IMR-90 (cell line): ENCODE measurements around the gene TMEM121B. TPM values are rescaled to one million over a fixed set of nuclear protein-coding genes. Genes with fewer than 3 reads are reported as not detected.

ENCODE experiments used
- ATAC-seq: fragments of 200-7000 bp; cut with Tn5 transposase; 2 replicates; pipeline ENCODE4 v1.9.1; 2020; ENCODE audit warnings: low read depth, mild to moderate bottlenecking, moderate library complexity
- BruUV-seq: library from RNA; stranded (reverse); fragments of 400-500 nt; replicated peaks from 2 replicates; lab custom pipeline; 2021; lab: Mats Ljungman, UMichigan
- CTCF ChIA-PET: fragments of 300-600 bp; formaldehyde crosslinking; extraction: SDS; loops from one replicate; lab custom pipeline; 2021; ENCODE audit warnings: antibody characterized with exemption; lab: Yijun Ruan, JAX
- POLR2A ChIA-PET: fragments of 300-600 bp; sonication (Branson Sonifier 250); formaldehyde crosslinking; loops from one replicate; lab custom pipeline; 2022; ENCODE audit warnings: antibody characterized with exemption; ENCODE audit not compliant: unreplicated experiment; lab: Charles Lee
- DNase-seq: peaks from one replicate; pipeline ENCODE4 v3.0.0; 2013
- H2AFZ ChIP-seq: replicated peaks from 2 replicates; pipeline ENCODE3; 2013; ENCODE audit warnings: low read length, mild to moderate bottlenecking; ENCODE audit not compliant: poor library complexity
- H2AK5ac ChIP-seq: 2 replicates; pipeline ENCODE4 v1.6.1; 2013; ENCODE audit warnings: low read depth, low read length, inconsistent platforms
- H2AK9ac ChIP-seq: replicated peaks from 2 replicates; pipeline ENCODE3; 2013; ENCODE audit warnings: mild to moderate bottlenecking, low read depth, low read length, moderate library complexity; ENCODE audit not compliant: poor library complexity
- H2BK120ac ChIP-seq: 2 replicates; pipeline ENCODE4 v1.6.1; 2013; ENCODE audit warnings: low read depth, low read length, inconsistent platforms
- H2BK15ac ChIP-seq: 3 replicates; pipeline ENCODE4 v1.6.1; 2013; ENCODE audit warnings: low read depth, low read length, inconsistent platforms
- H2BK20ac ChIP-seq: 2 replicates; pipeline ENCODE4 v1.6.1; 2013; ENCODE audit warnings: low read depth, mild to moderate bottlenecking, inconsistent platforms, low read length, moderate library complexity
- H2BK5ac ChIP-seq: 2 replicates; pipeline ENCODE4 v1.6.1; 2013; ENCODE audit warnings: mild to moderate bottlenecking, low read depth, low read length, inconsistent platforms; ENCODE audit not compliant: poor library complexity, severe bottlenecking
- H3K14ac ChIP-seq: replicated peaks from 2 replicates; pipeline ENCODE4 v1.6.1; 2013; ENCODE audit warnings: low read depth, low read length, inconsistent platforms
- H3K18ac ChIP-seq: 2 replicates; pipeline ENCODE4 v1.6.1; 2013; ENCODE audit warnings: low read depth, low read length, control low read depth
- H3K23ac ChIP-seq: 2 replicates; pipeline ENCODE4 v1.6.1; 2013; ENCODE audit warnings: low read depth, low read length, inconsistent platforms
- H3K27ac ChIP-seq: 2 replicates; pipeline ENCODE4 v1.5.1; 2013; ENCODE audit warnings: mild to moderate bottlenecking, control low read depth, low read length; ENCODE audit not compliant: insufficient read depth
- H3K27me3 ChIP-seq: 2 replicates; pipeline ENCODE4 v1.6.1; 2013; ENCODE audit warnings: low read length; ENCODE audit not compliant: control insufficient read depth, insufficient read depth
- H3K36me3 ChIP-seq: 2 replicates; pipeline ENCODE4 v1.6.1; 2013; ENCODE audit warnings: low read length, mixed read lengths; ENCODE audit not compliant: control insufficient read depth, insufficient read depth
- H3K4ac ChIP-seq: 2 replicates; pipeline ENCODE4 v1.6.1; 2013; ENCODE audit warnings: low read depth, low read length, inconsistent platforms
- H3K4me1 ChIP-seq: 2 replicates; pipeline ENCODE4 v1.6.1; 2013; ENCODE audit warnings: low read length, mixed read lengths; ENCODE audit not compliant: control insufficient read depth, insufficient read depth
- H3K4me2 ChIP-seq: 2 replicates; pipeline ENCODE4 v1.6.1; 2013; ENCODE audit warnings: low read depth, mild to moderate bottlenecking, control low read depth, low read length, moderate library complexity
- H3K4me3 ChIP-seq: 2 replicates; pipeline ENCODE4 v1.5.1; 2013; ENCODE audit warnings: low read depth, mild to moderate bottlenecking, control low read depth, low read length, moderate library complexity; ENCODE audit not compliant: insufficient read depth
- H3K56ac ChIP-seq: 2 replicates; pipeline ENCODE4 v1.6.1; 2013; ENCODE audit warnings: low read length, inconsistent platforms; ENCODE audit not compliant: insufficient read depth; ENCODE audit errors: extremely low read depth
- H3K79me1 ChIP-seq, 2 experiments: 2 replicates each; pipeline ENCODE4 v1.6.1; 2013; ENCODE audit warnings: low read length in 2 of 2, inconsistent platforms in 1 of 2, low read depth in 1 of 2
- H3K9ac ChIP-seq: 2 replicates; pipeline ENCODE4 v1.6.1; 2013; ENCODE audit warnings: low read depth, low read length, control low read depth
- H3K9me1 ChIP-seq: 2 replicates; pipeline ENCODE4 v1.6.1; 2013; ENCODE audit warnings: low read length, inconsistent platforms; ENCODE audit not compliant: insufficient read depth
- H3K9me3 ChIP-seq: 2 replicates; pipeline ENCODE4 v1.6.1; 2013; ENCODE audit warnings: low read length; ENCODE audit not compliant: control insufficient read depth, insufficient read depth
- H4K20me1 ChIP-seq: 2 replicates; pipeline ENCODE4 v1.6.1; 2013; ENCODE audit warnings: low read length, inconsistent platforms; ENCODE audit not compliant: insufficient read depth
- H4K5ac ChIP-seq: 2 replicates; pipeline ENCODE4 v1.6.1; 2013; ENCODE audit warnings: mild to moderate bottlenecking, low read depth, low read length, control low read depth
- H4K8ac ChIP-seq, 2 experiments: 2 replicates each; pipeline ENCODE4 v1.6.1; 2013; ENCODE audit warnings: low read depth in 2 of 2, low read length in 2 of 2, control low read depth in 1 of 2, inconsistent platforms in 1 of 2
- H4K91ac ChIP-seq: 2 replicates; pipeline ENCODE4 v1.6.1; 2013; ENCODE audit warnings: low read depth, low read length, inconsistent platforms; ENCODE audit not compliant: insufficient read depth
- BHLHE40 ChIP-seq: fragments of 150-350 bp; IDR thresholded peaks from 2 replicates; pipeline ENCODE4 v1.6.1; 2016; ENCODE audit warnings: mild to moderate bottlenecking, low read depth, low read length
- CEBPB ChIP-seq: IDR thresholded peaks from 2 replicates; pipeline ENCODE4 v1.6.1; 2012; ENCODE audit warnings: low read depth, low read length, improper control_type of control experiment
- CHD1 ChIP-seq: IDR thresholded peaks from 2 replicates; pipeline ENCODE4 v1.6.1; 2012; ENCODE audit warnings: low read depth, low read length, improper control_type of control experiment
- FOS ChIP-seq: fragments of 150-350 bp; IDR thresholded peaks from 2 replicates; pipeline ENCODE4 v1.6.1; 2016; ENCODE audit warnings: low read depth, low read length
- MAFK ChIP-seq: IDR thresholded peaks from 2 replicates; pipeline ENCODE4 v1.6.1; 2012; ENCODE audit warnings: low read depth, low read length, improper control_type of control experiment
- MAZ ChIP-seq: IDR thresholded peaks from 2 replicates; pipeline ENCODE4 v1.6.1; 2012; ENCODE audit warnings: low read depth, mild to moderate bottlenecking, low read length, improper control_type of control experiment, moderate library complexity, borderline replicate concordance
- MXI1 ChIP-seq: IDR thresholded peaks from 2 replicates; pipeline ENCODE4 v1.6.1; 2012; ENCODE audit warnings: low read depth, mild to moderate bottlenecking, low read length, moderate library complexity, borderline replicate concordance
- NFE2L2 ChIP-seq: fragments of 150-350 bp; IDR thresholded peaks from 2 replicates; pipeline ENCODE4 v1.6.1; 2016; ENCODE audit warnings: low read depth, mild to moderate bottlenecking, low read length
- POLR2A ChIP-seq: IDR thresholded peaks from 2 replicates; pipeline ENCODE4 v1.6.1; 2012; ENCODE audit warnings: mild to moderate bottlenecking, low read depth, low read length
- RAD21 ChIP-seq: IDR thresholded peaks from 2 replicates; pipeline ENCODE4 v1.6.1; 2012; ENCODE audit warnings: low read length, improper control_type of control experiment
- RCOR1 ChIP-seq: IDR thresholded peaks from 2 replicates; pipeline ENCODE4 v1.6.1; 2012; ENCODE audit warnings: mild to moderate bottlenecking, low read length, improper control_type of control experiment; ENCODE audit not compliant: insufficient replicate concordance
- RFX5 ChIP-seq: IDR thresholded peaks from 2 replicates; pipeline ENCODE4 v1.8.0; 2012; ENCODE audit warnings: low read depth, mild to moderate bottlenecking, low read length, moderate library complexity
- SMC3 ChIP-seq: fragments of 150-350 bp; IDR thresholded peaks from 2 replicates; pipeline ENCODE4 v1.6.1; 2016; ENCODE audit warnings: low read depth, mild to moderate bottlenecking, antibody characterized with exemption, low read length, moderate library complexity
- USF2 ChIP-seq: fragments of 150-350 bp; IDR thresholded peaks from 2 replicates; pipeline ENCODE4 v1.6.1; 2017; ENCODE audit warnings: mild to moderate bottlenecking, antibody characterized with exemption, low read length, low read depth
- WGBS, 2 experiments: methylation state at CpG; one replicate each; pipeline versions ENCODE4 v1.1.5 to v1.1.7; 2013; ENCODE audit warnings: missing lambda C conversion rate in 2 of 2; ENCODE audit not compliant: insufficient read length in 1 of 2; ENCODE audit errors: extremely low coverage in 2 of 2; 5-methylcytosine and 5-hydroxymethylcytosine counted together
- dilution Hi-C: fragments of 300-500 bp; cut with HindIII; formaldehyde crosslinking; loops from one replicate; pipeline ENCODE4 v1.14.3; 2018; ENCODE audit warnings: low sequenced_read_pairs; ENCODE audit not compliant: unreplicated experiment
- in situ Hi-C: fragments of 300-500 bp; cut with MboI; formaldehyde crosslinking; loops from 3 replicates; pipeline ENCODE4 v1.14.3; 2019; ENCODE audit warnings: low sequenced_read_pairs, inconsistent platforms, mixed read lengths
- intact Hi-C: fragments of 100-400 bp; cut with micrococcal nuclease; formaldehyde crosslinking; loops from 2 replicates; pipeline ENCODE4 v1.10.0; 2022
- polyA plus RNA-seq, 3 experiments: library from polyadenylated mRNA; depleted of rRNA; stranded (reverse); fragments of >200 nt; gene quantifications; 2 replicates each; pipeline ENCODE4 v1.2.3, GENCODE V29; 2012; ENCODE audit warnings: low replicate concordance in 1 of 3
- total RNA-seq: library from RNA; depleted of rRNA; stranded (reverse); fragments of >200 nt; gene quantifications from 2 replicates; pipeline ENCODE4 v1.2.3, GENCODE V29; 2012
- TF ChIP-seq, protein P1 (sequence below): fragments of 150-350 bp; IDR thresholded peaks from 2 replicates; pipeline ENCODE4 v1.6.1; 2016; ENCODE audit warnings: low read depth, mild to moderate bottlenecking, low read length, moderate library complexity, borderline replicate concordance
- TF ChIP-seq, protein P2 (sequence below): conservative IDR thresholded peaks from 2 replicates; pipeline ENCODE4 v1.5.1; 2012; ENCODE audit warnings: mild to moderate bottlenecking, low read depth, low read length, improper control_type of control experiment

Gene TMEM121B
- total and polyA plus RNA-seq, 2 of the 4 experiments (the other 2 are of a cell fraction) = under 0.01 to 0.29 TPM

- no peak overlapping the region for H2BK120ac ChIP-seq
- no peak overlapping the region for H3K4me3 ChIP-seq
- ChIA-PET POLR2A (no interaction called here), CTCF (no interaction called here)
- ATAC-seq (no peak; the same call in 1 of the 2 replicates), DNase-seq (no peak)
- no peak overlapping the region for H2AFZ ChIP-seq
- in situ Hi-C loops (no loop called here), intact Hi-C loops (no loop called here), dilution Hi-C loops (no loop called here)
- TF ChIP-seq RFX5 (no peak), USF2 (no peak), NFE2L2 (no peak), RAD21 (no peak), RCOR1 (no peak), MXI1 (no peak), BHLHE40 (no peak), POLR2A (no peak), MAFK (no peak), FOS (no peak), MAZ (no peak), CHD1 (no peak), CEBPB (no peak), SMC3 (no peak)
- TF ChIP-seq, protein P1, sequence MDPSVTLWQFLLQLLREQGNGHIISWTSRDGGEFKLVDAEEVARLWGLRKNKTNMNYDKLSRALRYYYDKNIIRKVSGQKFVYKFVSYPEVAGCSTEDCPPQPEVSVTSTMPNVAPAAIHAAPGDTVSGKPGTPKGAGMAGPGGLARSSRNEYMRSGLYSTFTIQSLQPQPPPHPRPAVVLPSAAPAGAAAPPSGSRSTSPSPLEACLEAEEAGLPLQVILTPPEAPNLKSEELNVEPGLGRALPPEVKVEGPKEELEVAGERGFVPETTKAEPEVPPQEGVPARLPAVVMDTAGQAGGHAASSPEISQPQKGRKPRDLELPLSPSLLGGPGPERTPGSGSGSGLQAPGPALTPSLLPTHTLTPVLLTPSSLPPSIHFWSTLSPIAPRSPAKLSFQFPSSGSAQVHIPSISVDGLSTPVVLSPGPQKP = no peak
- TF ChIP-seq, protein P2, sequence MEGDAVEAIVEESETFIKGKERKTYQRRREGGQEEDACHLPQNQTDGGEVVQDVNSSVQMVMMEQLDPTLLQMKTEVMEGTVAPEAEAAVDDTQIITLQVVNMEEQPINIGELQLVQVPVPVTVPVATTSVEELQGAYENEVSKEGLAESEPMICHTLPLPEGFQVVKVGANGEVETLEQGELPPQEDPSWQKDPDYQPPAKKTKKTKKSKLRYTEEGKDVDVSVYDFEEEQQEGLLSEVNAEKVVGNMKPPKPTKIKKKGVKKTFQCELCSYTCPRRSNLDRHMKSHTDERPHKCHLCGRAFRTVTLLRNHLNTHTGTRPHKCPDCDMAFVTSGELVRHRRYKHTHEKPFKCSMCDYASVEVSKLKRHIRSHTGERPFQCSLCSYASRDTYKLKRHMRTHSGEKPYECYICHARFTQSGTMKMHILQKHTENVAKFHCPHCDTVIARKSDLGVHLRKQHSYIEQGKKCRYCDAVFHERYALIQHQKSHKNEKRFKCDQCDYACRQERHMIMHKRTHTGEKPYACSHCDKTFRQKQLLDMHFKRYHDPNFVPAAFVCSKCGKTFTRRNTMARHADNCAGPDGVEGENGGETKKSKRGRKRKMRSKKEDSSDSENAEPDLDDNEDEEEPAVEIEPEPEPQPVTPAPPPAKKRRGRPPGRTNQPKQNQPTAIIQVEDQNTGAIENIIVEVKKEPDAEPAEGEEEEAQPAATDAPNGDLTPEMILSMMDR = no peak
- no peak overlapping the region for H2BK5ac ChIP-seq
- no TSS peak for BruUV-seq
- H3K9me3 ChIP-seq = no peaks in the 10 kb centered on the region
- no peak overlapping the region for H3K56ac ChIP-seq
- no peak overlapping the region for H3K18ac ChIP-seq
- H2AK5ac ChIP-seq = no peak overlapping the region; the same call in 1 of the 2 replicates
- H3K4me1 ChIP-seq = no peaks in the 10 kb centered on the region
- no peak overlapping the region for H4K5ac ChIP-seq
- no peaks in the 10 kb centered on the region for H4K20me1 ChIP-seq
- no peak overlapping the region for H3K27ac ChIP-seq
- no peak overlapping the region for H3K4ac ChIP-seq
- peaks cover 13% of the 10 kb centered on the region for H3K36me3 ChIP-seq
- no peak overlapping the region for H3K23ac ChIP-seq
- H3K4me2 ChIP-seq = no peak overlapping the region
- no peak overlapping the region for H2BK15ac ChIP-seq
- H2AK9ac ChIP-seq = no peak overlapping the region
- 72% methylated on average over 4 of the region's 8 CpGs; no CpG with 5 or more reads in 1 of the 2 experiments for WGBS, 2 experiments
- no peak overlapping the region for H4K8ac ChIP-seq
- H4K91ac ChIP-seq = no peak overlapping the region
- H3K14ac ChIP-seq = no peak overlapping the region
- H3K79me1 ChIP-seq = no peaks in the 10 kb centered on the region
- no peak overlapping the region for H3K9ac ChIP-seq
- H2BK20ac ChIP-seq = no peak overlapping the region
- peaks cover 9% of the 10 kb centered on the region; the same call in 1 of the 2 replicates for H3K27me3 ChIP-seq
- no peaks in the 10 kb centered on the region for H3K9me1 ChIP-seq
Measured at GRCh38 chr22:17113600-17113999, 7.6 kb downstream of the TMEM121B start.
